GM20000 (cell line): ENCODE data around the gene LTBP1.

Source experiments
- DNase-seq: peaks from one replicate; pipeline ENCODE4 v3.0.0; 2012; ENCODE audit warnings: low spot score
- CTCF ChIP-seq: IDR thresholded peaks from 2 replicates; pipeline ENCODE4 v1.5.1; 2012; ENCODE audit warnings: mild to moderate bottlenecking, control low read depth; ENCODE audit errors: extremely low read depth, missing control alignments

Gene LTBP1

GRCh38 chr2:33258387-33258786 lies 311.6 kb downstream of the LTBP1 start:
- no peak for DNase-seq
- TF ChIP-seq CTCF: no peak

GRCh38 chr2:33262097-33262496 lies 315.3 kb downstream of the LTBP1 start:
- no peak for TF ChIP-seq CTCF
- no peak for DNase-seq

- no peak for DNase-seq
- TF ChIP-seq CTCF: no peak
These were observed 318.0 kb downstream of the LTBP1 start for GRCh38 chr2:33264766-33265165.

- DNase-seq: no peak
- TF ChIP-seq CTCF: no peak
These were observed 319.0 kb downstream of the LTBP1 start for GRCh38 chr2:33265584-33266338.

GRCh38 chr2:33266467-33266866 lies 319.7 kb downstream of the LTBP1 start:
- no peak for TF ChIP-seq CTCF
- DNase-seq: no peak

- DNase-seq: no peak
These were observed 320.3 kb downstream of the LTBP1 start for GRCh38 chr2:33267043-33267442.

GRCh38 chr2:33267756-33268155 lies 321.0 kb downstream of the LTBP1 start:
- no peak for DNase-seq
- no peak for TF ChIP-seq CTCF

More at GRCh38 chr2:33267043-33267442, 320.3 kb downstream of the LTBP1 start:
- no peak for TF ChIP-seq CTCF
